Activated naive CD4-positive, alpha-beta T cell treated with anti-CD3 and anti-CD28 coated beads for 36 hours (primary cell): ENCODE results near the gene GPX1. TPM values are rescaled to one million over a fixed set of nuclear protein-coding genes. Genes with fewer than 3 reads are reported as not detected.
A peak's percentile ranks its signal among the peaks of the same experiment; 100 is the strongest.
"Not testable (repeated sequence)": the region's sequence is repeated elsewhere in the genome, so short reads cannot be mapped to it uniquely, and the experiment has no call there.

Experiments
- CTCF ChIA-PET: fragments of 350-600 bp; sonication (Branson Sonifier 250); formaldehyde crosslinking; loops from one replicate; lab custom pipeline; 2021; ENCODE audit warnings: antibody characterized with exemption; lab: Charles Lee
- DNase-seq: peaks from one replicate; pipeline ENCODE4 v3.0.0-alpha.2; 2020
- H3K27ac Mint-ChIP-seq: one replicate; pipeline ENCODE4 v1.8.0; 2021; ENCODE audit warnings: mild to moderate bottlenecking, mixed read lengths
- H3K27me3 Mint-ChIP-seq: one replicate; pipeline ENCODE4 v1.8.0; 2021; ENCODE audit warnings: low read depth, mixed read lengths
- H3K36me3 Mint-ChIP-seq: one replicate; pipeline ENCODE4 v1.8.0; 2021; ENCODE audit warnings: low read depth, mixed read lengths
- H3K4me1 Mint-ChIP-seq: one replicate; pipeline ENCODE4 v1.8.0; 2021; ENCODE audit warnings: low read depth, mixed read lengths
- H3K4me3 Mint-ChIP-seq: one replicate; pipeline ENCODE4 v1.8.0; 2021; ENCODE audit warnings: mild to moderate bottlenecking, moderate library complexity, mixed read lengths
- H3K9me3 Mint-ChIP-seq: one replicate; pipeline ENCODE4 v1.8.0; 2021; ENCODE audit warnings: mixed read lengths
- intact Hi-C: fragments of 100-400 bp; cut with micrococcal nuclease; formaldehyde crosslinking; loops from one replicate; pipeline ENCODE4 v1.15.1; 2023
- total RNA-seq, 2 experiments: library from RNA; stranded (reverse); gene quantifications; one replicate each; pipeline ENCODE4 v1.2.3, GENCODE V29; 2021

Gene GPX1
- total RNA-seq, 2 experiments from 2014 or later: 198 to 202 TPM

DNA sequence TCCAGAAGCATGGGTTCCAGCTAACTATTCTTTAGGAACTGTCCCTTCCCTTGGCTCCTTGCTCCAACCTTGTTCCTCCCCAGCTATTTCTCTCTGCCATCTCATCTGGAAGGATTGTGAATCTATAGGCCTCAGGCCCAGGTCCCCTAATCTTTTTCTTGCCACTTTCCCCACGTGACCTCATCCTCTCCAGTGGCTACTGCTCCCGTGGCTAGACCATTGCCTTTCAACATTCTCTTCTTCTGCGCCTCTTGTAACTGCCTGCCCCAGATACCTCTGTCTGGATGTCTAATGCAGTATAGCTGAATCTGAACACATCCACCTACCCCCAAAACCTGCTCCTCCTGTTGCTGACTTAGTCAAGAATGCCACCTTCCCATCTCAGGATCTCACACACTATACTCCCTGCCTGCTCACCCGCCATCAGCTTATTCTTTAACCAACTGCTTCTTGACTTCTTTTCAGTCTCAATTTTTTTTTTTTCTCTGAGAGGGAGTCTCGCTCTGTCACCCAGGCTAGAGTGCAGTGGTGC lies 5.2 kb downstream of the GPX1 start:
- DNase-seq: no peak
- Mint-ChIP-seq H3K4me1 (peaks cover 13% of the 10 kb centered on the region), H3K27ac (no peak overlapping the region), H3K9me3 (no peaks in the 10 kb centered on the region), H3K36me3 (peaks cover 21% of the 10 kb centered on the region), H3K27me3 (no peaks in the 10 kb centered on the region), H3K4me3 (no peak overlapping the region)
- intact Hi-C loops: no loop called here
- CTCF ChIA-PET: interaction anchor here (0.6 to 1.9 kb wide), 4 partner anchors 13 to 96 kb away, joined by 3 to 8 read pairs (median 4); partner anchors contain the start of gene USP4

DNA sequence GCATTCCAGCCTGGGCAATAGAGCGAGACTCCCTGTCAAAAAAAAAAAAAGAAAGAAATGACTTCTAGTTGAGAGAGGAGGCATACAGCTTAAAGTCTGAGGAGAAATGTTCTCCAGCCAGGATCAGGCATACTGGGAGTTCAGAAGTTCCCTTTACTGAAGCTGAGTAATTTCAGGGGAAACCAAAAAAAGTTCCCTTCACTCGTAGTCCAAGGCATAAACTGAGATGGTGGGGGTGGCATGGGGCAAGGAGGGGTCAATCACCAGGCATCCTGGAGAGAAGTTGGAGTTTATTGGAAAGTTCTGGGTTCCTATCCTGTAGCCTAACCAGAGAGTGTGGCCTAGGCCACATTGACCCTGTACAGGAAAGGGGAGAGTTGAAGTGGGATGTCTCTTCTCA lies 5.9 kb downstream of the GPX1 start:
- intact Hi-C loops: no loop called here
- peaks cover 16% of the 10 kb centered on the region for H3K36me3 Mint-ChIP-seq
- H3K27me3 Mint-ChIP-seq: no peaks in the 10 kb centered on the region
- H3K4me1 Mint-ChIP-seq: peaks cover 13% of the 10 kb centered on the region
- H3K9me3 Mint-ChIP-seq: no peaks in the 10 kb centered on the region
- no peak for DNase-seq
- CTCF ChIA-PET: interaction anchor here (1.2 to 1.9 kb wide), 2 partner anchors 12 to 97 kb away, joined by 4 to 8 read pairs; partner anchors contain the start of gene USP4
- no peak overlapping the region for H3K4me3 Mint-ChIP-seq
- H3K27ac Mint-ChIP-seq: no peak overlapping the region

DNA sequence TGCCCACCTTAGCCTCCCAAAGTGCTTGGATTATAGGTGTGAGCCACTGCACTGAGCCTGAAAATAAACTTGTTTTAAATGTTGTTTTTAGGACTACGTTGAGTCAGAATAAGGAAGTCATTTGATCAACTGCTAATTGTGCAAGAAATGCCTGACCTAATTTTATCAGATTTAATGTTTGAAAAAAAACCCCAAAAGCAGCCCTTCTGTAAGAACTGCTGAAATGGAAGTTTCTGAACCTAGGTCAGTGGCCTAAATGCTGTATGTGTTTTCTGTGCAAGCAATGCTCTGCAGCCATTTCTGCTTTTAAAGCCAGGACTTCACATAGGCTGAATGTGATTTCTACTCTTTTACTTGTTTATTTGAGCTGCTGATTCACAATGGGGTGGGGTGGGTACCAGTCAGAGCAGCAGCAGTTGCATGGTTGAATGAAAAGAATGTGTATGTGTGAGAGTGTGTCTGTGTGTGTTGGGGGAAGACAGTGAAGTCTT lies 6.6 kb downstream of the GPX1 start:
- H3K27me3 Mint-ChIP-seq: no peaks in the 10 kb centered on the region
- peaks cover 14% of the 10 kb centered on the region for H3K36me3 Mint-ChIP-seq
- no peaks in the 10 kb centered on the region for H3K9me3 Mint-ChIP-seq
- no peak for DNase-seq
- intact Hi-C loops: no loop called here
- peaks cover 8% of the 10 kb centered on the region for H3K4me1 Mint-ChIP-seq
- H3K27ac Mint-ChIP-seq: no peak overlapping the region
- CTCF ChIA-PET: interaction anchor here (1.1 kb wide), 1 partner anchor 11 kb away, joined by 4 read pairs; no protein-coding TSS in a partner anchor
- H3K4me3 Mint-ChIP-seq: no peak overlapping the region

DNA sequence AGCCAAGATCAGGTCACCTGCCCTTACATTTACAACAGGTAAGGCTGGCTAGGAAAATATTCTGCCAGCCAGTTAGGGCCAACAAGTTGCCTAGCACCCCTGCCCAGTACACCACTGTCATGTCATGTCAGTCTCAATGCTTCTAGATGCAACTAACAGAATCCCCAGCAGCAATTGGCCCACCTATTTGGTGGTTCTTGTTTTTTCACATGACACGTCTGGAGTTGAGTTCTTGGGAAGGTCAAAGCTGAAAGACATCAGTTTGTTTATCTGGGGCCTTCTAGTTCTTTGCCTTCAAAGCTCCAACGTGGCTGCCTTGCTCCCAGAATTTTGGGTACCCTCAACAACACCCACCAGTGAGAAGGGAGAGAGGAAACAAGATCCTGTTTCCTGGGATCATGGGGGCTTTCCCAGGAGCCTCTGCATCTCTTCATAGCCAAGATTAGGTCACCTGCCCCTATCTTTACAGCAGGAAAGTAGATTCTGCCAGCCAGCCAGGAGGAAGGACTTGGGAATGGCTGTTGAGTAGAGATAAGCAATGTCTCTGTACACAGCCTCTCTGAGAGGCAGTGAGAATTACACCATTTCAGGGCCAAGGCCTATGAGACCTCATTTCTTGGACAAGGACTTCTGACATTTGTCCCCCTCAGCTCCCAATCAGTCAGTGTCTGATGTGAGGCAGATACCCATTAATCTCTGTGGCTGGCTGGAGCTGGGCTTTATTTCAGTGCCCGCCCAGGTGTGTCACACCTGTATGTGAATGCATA lies 8.6 kb downstream of the GPX1 start:
- no peaks in the 10 kb centered on the region for H3K27me3 Mint-ChIP-seq
- H3K9me3 Mint-ChIP-seq: no peaks in the 10 kb centered on the region
- CTCF ChIA-PET: interaction anchor here (0.8 kb wide), 1 partner anchor 9 kb away, joined by 3 read pairs; no protein-coding TSS in a partner anchor
- H3K27ac Mint-ChIP-seq: no peak overlapping the region
- DNase-seq: no peak
- H3K4me3 Mint-ChIP-seq: no peak overlapping the region
- intact Hi-C loops: no loop called here
- peaks cover 7% of the 10 kb centered on the region for H3K4me1 Mint-ChIP-seq
- peaks cover 2% of the 10 kb centered on the region for H3K36me3 Mint-ChIP-seq

DNA sequence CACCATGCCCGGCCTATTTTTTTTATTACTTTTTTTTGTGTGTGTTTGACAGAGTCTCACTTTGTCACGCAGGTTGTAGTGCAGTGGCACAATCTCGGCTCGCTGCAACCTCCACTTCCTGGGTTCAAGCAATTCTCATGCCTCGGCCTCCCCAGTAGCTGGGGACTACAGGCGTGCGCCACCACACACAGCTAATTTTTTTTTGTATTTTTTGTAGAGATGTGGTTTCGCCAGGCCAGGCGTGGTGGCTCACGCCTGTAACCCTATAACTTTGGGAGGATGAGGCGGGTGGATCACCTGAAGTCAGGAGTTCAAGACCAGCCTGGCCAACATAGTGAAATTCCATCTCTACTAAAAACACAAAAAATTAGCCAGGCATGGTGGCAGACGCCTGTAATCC lies 9.8 kb downstream of the GPX1 start:
- CTCF ChIA-PET, H3K4me1 Mint-ChIP-seq, H3K4me3 Mint-ChIP-seq: not testable (repeated sequence)

DNA sequence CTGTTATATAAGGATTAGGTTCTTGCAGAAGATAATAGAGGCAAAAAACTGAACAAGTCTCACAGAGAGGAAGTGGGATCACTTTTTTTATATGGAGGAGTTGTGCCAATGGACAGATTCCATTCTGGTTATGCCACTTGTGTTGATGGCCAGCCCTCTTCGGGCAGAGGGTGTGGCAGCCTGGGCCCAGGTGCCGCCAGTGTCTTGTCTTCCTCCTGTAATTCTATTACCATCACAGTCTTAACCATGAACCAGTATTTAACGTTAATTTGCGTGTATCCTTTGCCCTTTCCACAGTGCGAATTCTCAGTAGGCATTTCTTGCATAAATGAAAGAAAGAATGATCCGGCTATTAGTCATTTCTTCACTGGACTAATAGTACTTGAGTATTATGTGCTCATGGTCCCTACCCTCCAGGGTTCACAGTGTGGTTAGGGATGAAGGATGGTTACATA lies 11.3 kb downstream of the GPX1 start:
- Mint-ChIP-seq H3K27me3 (no peaks in the 10 kb centered on the region), H3K4me1 (peaks cover 16% of the 10 kb centered on the region), H3K27ac (peak overlapping the region; percentile 24), H3K36me3 (no peaks in the 10 kb centered on the region), H3K9me3 (no peaks in the 10 kb centered on the region), H3K4me3 (no peak overlapping the region)
- intact Hi-C loops: no loop called here
- no peak for DNase-seq
- CTCF ChIA-PET: interaction anchor here (0.7 kb wide), 1 partner anchor 92 kb away, joined by 3 read pairs; no protein-coding TSS in a partner anchor

More for the DNA sequence above, 9.8 kb downstream of the GPX1 start:
- H3K27ac Mint-ChIP-seq, DNase-seq, H3K9me3 Mint-ChIP-seq, H3K36me3 Mint-ChIP-seq, H3K27me3 Mint-ChIP-seq, intact Hi-C loops: not testable (repeated sequence)

DNA sequence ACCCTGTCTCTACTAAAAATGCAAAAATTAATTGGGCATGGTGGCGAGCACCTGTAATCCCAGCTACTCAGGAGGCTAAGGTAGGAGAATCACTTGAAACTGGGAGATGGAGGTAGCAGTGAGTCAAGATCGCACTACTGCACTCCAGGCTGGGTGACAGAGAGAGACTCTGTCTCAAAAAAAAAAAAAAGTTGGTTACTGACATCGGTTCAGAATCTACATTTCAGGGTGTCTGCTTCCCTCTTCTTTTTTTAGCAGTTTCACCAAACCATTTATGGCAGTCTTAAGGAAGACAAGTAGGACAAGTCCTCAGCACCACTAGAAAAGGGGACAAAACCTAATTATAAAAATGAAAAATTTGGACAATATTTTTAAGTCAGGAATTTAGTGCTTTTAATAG lies 15.0 kb downstream of the GPX1 start:
- intact Hi-C loops: loop anchor here (5.0 kb wide), 3 partner anchors 321 to 336 kb away; partner anchors contain the start of genes APEH, NDUFAF3 and WDR6
- H3K27ac Mint-ChIP-seq: no peak overlapping the region
- H3K27me3 Mint-ChIP-seq: no peaks in the 10 kb centered on the region
- no peak overlapping the region for H3K4me3 Mint-ChIP-seq
- H3K4me1 Mint-ChIP-seq: peaks cover 35% of the 10 kb centered on the region
- H3K36me3 Mint-ChIP-seq: peaks cover 2% of the 10 kb centered on the region
- DNase-seq: no peak
- H3K9me3 Mint-ChIP-seq: no peaks in the 10 kb centered on the region
- CTCF ChIA-PET: interaction anchor here (1.1 to 1.2 kb wide), 2 partner anchors 14 to 106 kb away, joined by 7 to 11 read pairs; no protein-coding TSS in a partner anchor

DNA sequence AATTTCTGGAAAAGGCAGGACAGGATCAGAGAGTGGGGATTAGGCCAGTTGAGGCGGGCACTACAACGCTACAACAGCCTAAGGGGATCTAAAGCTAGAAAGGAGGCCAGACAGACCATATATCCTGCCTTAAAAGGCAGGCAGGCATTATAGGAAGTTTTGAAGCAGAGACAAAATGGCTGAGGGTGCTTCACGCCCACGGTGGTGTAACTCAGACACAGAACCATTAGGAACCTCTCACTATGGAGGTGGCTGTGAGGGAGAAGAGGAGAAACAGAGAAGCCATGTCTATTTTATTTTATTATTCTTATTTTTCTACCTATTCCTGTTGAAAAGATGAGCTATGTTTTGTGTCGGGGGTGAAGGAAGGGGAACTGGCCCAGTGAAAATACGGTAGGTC lies 16.2 kb downstream of the GPX1 start:
- H3K4me1 Mint-ChIP-seq: peaks cover 38% of the 10 kb centered on the region
- peaks cover 2% of the 10 kb centered on the region for H3K36me3 Mint-ChIP-seq
- no peak for DNase-seq
- H3K4me3 Mint-ChIP-seq: peak overlapping the region; percentile 29
- H3K27ac Mint-ChIP-seq: peak overlapping the region; percentile 86
- intact Hi-C loops: loop anchor here (2.0 to 5.0 kb wide), 4 partner anchors 249 to 335 kb away; partner anchors contain the start of genes APEH, NDUFAF3 and WDR6
- H3K9me3 Mint-ChIP-seq: no peaks in the 10 kb centered on the region
- H3K27me3 Mint-ChIP-seq: no peaks in the 10 kb centered on the region
- CTCF ChIA-PET: interaction anchor here (0.6 to 0.8 kb wide), 2 partner anchors 27 to 354 kb away, joined by 3 to 4 read pairs; no protein-coding TSS in a partner anchor

DNA sequence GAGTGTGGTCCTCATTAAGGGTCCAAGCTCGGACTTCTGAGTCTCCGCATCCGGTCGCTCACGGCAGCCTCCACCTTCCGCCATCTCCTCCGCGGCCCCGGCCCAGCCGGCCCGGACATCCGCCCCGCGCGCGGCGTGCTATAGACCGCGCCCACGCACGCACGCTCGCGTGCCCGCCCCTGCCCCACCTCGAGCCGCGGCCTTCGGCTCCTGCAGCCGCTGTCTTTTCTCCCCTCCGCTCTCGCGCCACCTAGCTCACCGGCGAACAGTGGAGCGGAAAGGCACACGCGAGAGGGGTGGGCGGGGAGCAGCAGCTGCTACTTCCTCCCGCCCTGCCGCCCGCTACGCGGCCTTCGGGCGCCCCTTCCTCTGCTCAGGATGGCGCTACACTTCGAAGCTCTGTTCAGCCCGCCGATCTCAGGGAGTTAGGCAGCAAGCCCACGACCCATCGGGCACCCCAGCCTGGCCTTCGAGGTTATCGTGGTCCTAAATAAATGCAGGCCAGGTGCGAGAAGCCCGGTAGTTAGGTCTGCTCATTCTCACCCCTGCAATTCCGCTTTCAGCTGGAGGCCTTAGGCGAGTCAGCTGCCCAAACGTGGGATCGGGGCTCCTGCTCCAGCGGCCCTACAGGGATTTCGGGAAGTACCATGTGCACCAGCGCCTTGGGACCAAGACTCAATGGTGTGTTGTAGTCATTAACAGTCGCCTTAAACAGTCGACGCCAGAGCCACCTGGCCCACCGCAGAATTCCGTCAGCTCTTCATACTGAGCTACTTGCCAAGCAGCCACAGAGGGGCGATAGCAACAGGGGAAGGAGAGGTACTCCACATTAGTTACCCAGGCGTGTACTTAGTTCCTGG lies 18.0 kb downstream of the GPX1 start, which contains the start of gene USP4:
USP4 (minus strand) TSS at position 113 of the 860 bp plus-strand sequence; CDS start at position 84, 29 bp downstream.
- Mint-ChIP-seq H3K27me3 (no peaks in the 10 kb centered on the region), H3K36me3 (peaks cover 6% of the 10 kb centered on the region), H3K27ac (peak within 1 kb of the TSS; percentile 100), H3K9me3 (no peaks in the 10 kb centered on the region), H3K4me1 (peaks cover 44% of the 10 kb centered on the region), H3K4me3 (peak within 1 kb of the TSS; percentile 91)
- CTCF ChIA-PET: interaction anchor here (0.7 to 3.4 kb wide), 29 partner anchors 9 to 600 kb away, joined by 3 to 35 read pairs (median 4); partner anchors contain the start of gene NICN1
- peak; percentile 96 for DNase-seq
- intact Hi-C loops: loop anchor here (1.0 to 5.0 kb wide), 13 partner anchors 18 to 333 kb away; partner anchors contain the start of genes APEH, DAG1, GPX1 and KLHDC8B

DNA sequence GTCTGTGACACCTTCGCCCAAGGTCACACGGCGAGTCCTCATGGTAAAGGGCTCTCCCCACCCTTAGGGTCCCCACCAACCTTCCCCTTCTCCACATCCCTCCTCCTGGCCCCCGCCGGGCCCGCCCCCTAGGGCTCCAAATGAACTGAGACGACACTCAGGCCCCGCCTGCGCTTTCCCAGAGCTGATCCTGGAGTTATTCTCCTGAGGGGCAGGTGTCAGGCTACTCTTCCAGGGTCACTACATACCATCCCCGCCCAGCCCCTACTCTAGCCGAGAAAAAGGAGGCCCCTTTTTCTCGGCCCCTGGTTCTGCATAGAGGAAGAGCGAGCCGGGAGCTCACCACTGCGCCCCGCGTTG lies 18.6 kb downstream of the GPX1 start:
- peaks cover 43% of the 10 kb centered on the region for H3K4me1 Mint-ChIP-seq
- H3K27me3 Mint-ChIP-seq: no peaks in the 10 kb centered on the region
- peaks cover 11% of the 10 kb centered on the region for H3K36me3 Mint-ChIP-seq
- peak overlapping the region; percentile 100 for H3K27ac Mint-ChIP-seq
- CTCF ChIA-PET: interaction anchor here (1.1 to 3.4 kb wide), 20 partner anchors 9 to 600 kb away, joined by 3 to 35 read pairs (median 4); partner anchors contain the start of gene NICN1
- intact Hi-C loops: no loop called here
- H3K9me3 Mint-ChIP-seq: no peaks in the 10 kb centered on the region
- peak overlapping the region; percentile 91 for H3K4me3 Mint-ChIP-seq
- no peak for DNase-seq

DNA sequence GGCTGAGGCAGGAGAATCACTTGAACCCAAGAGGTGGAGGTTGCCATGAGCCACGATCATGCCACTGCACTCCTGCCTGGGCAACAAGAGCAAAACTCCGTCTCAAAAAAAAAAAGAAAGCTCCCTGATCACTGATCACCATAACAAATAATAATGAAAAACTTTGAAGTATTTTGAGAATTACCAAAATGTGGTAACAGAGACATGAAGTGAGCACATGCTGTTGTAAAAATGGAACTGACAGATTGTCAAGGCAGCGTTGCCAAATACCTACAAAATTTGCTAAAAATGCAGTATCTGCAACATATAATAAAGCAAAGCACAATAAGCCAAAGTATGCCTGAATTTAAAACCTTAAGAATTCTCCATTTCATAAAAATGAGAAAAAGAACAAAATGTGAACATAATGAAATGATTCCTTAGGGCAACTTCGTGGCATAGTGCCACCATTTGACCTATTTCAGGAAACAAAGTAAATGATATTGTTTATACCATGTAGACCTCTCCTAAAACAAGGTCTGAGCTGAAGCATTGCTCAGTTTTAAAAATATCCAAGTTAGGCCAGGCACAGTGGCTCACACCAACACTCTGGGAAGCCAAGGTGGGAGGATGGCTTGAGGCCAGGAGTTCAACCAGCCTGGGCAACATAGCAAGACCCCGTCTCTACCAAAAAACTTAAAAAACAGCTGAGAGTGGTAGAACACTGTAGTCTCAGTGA lies 24.1 kb downstream of the GPX1 start:
- H3K27me3 Mint-ChIP-seq: no peaks in the 10 kb centered on the region
- H3K9me3 Mint-ChIP-seq: no peaks in the 10 kb centered on the region
- intact Hi-C loops: no loop called here
- H3K4me3 Mint-ChIP-seq: no peak overlapping the region
- H3K4me1 Mint-ChIP-seq: peaks cover 43% of the 10 kb centered on the region
- peaks cover 36% of the 10 kb centered on the region for H3K36me3 Mint-ChIP-seq
- CTCF ChIA-PET: interaction anchor here (0.6 to 1.6 kb wide), 3 partner anchors 19 to 115 kb away, joined by 5 to 6 read pairs (median 5); no protein-coding TSS in a partner anchor
- DNase-seq: no peak
- peak overlapping the region; percentile 89 for H3K27ac Mint-ChIP-seq
